ENCODE data around the gene UCP3. TPM values are rescaled to one million over a fixed set of nuclear protein-coding genes. Genes with fewer than 3 reads are reported as not detected.

UCP3 gene
- total RNA-seq, 1 donor from 2014 or later, result 2.7 TPM

GRCh38 chr11:73996161-73996747 lies 12.6 kb downstream of the UCP3 start:
- TF ChIP-seq, protein P1, sequence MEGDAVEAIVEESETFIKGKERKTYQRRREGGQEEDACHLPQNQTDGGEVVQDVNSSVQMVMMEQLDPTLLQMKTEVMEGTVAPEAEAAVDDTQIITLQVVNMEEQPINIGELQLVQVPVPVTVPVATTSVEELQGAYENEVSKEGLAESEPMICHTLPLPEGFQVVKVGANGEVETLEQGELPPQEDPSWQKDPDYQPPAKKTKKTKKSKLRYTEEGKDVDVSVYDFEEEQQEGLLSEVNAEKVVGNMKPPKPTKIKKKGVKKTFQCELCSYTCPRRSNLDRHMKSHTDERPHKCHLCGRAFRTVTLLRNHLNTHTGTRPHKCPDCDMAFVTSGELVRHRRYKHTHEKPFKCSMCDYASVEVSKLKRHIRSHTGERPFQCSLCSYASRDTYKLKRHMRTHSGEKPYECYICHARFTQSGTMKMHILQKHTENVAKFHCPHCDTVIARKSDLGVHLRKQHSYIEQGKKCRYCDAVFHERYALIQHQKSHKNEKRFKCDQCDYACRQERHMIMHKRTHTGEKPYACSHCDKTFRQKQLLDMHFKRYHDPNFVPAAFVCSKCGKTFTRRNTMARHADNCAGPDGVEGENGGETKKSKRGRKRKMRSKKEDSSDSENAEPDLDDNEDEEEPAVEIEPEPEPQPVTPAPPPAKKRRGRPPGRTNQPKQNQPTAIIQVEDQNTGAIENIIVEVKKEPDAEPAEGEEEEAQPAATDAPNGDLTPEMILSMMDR (IDR thresholded peaks at IDR 0.05; ENCODE audit: borderline replicate concordance), result no peak
- no peak for DNase-seq
- Histone ChIP-seq H3K4me1 (no peaks in the 10 kb centered on the region), H3K4me3 (no peak overlapping the region), H3K27ac (replicated peaks) (no peak overlapping the region), H3K36me3 (peaks cover 9% of the 10 kb centered on the region), H3K27me3 (ENCODE audit: low read depth) (no peaks in the 10 kb centered on the region), H3K9me3 (replicated peaks) (no peaks in the 10 kb centered on the region)
- intact Hi-C loops (cut with micrococcal nuclease), result no loop called here

DNA sequence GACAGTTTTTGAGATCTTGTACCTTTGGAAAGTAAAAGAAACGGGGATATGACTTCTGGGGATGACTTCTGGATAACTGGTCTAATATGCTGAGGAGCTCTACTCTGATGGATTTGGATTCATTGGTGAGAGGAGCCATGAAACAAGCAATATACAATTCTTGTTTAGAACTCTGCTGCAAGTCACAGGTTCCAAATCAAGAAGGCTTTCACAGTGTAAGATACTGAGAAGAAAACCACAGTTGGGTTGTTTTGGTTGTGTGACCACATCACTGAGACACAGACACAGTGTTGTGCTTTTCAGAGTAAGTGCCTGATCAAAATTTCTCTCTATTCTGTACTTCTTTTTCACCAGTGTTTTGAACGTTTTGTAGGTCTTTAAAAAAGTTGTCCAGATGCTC lies 13.2 kb downstream of the UCP3 start:
- H3K27ac ChIP-seq (replicated peaks), result no peak overlapping the region
- no peak for DNase-seq
- no peaks in the 10 kb centered on the region for H3K27me3 ChIP-seq (ENCODE audit: low read depth)
- no peaks in the 10 kb centered on the region for H3K4me1 ChIP-seq
- no peak overlapping the region for H3K4me3 ChIP-seq
- peaks cover 3% of the 10 kb centered on the region for H3K36me3 ChIP-seq
- intact Hi-C loops (cut with micrococcal nuclease), result no loop called here
- no peaks in the 10 kb centered on the region for H3K9me3 ChIP-seq (replicated peaks)
- TF ChIP-seq, protein P1 (IDR thresholded peaks at IDR 0.05; ENCODE audit: borderline replicate concordance), result no peak

GRCh38 chr11:73995247-73995646 lies 13.6 kb downstream of the UCP3 start:
- Histone ChIP-seq H3K36me3 (no peaks in the 10 kb centered on the region), H3K27me3 (ENCODE audit: low read depth) (no peaks in the 10 kb centered on the region), H3K4me1 (no peaks in the 10 kb centered on the region), H3K4me3 (no peak overlapping the region), H3K9me3 (replicated peaks) (no peaks in the 10 kb centered on the region), H3K27ac (replicated peaks) (no peak overlapping the region)
- DNase-seq, result no peak
- TF ChIP-seq, protein P1 (IDR thresholded peaks at IDR 0.05; ENCODE audit: borderline replicate concordance), result no peak
- intact Hi-C loops (cut with micrococcal nuclease), result no loop called here

- TF ChIP-seq, protein P1 (IDR thresholded peaks at IDR 0.05; ENCODE audit: borderline replicate concordance), result no peak
These were observed 17.3 kb downstream of the UCP3 start for GRCh38 chr11:73991471-73992006.

GRCh38 chr11:73990730-73991129 lies 18.2 kb downstream of the UCP3 start:
- H3K36me3 ChIP-seq, result no peaks in the 10 kb centered on the region
- H3K4me3 ChIP-seq, result no peak overlapping the region
- no peaks in the 10 kb centered on the region for H3K27me3 ChIP-seq (ENCODE audit: low read depth)
- TF ChIP-seq, protein P1 (IDR thresholded peaks at IDR 0.05; ENCODE audit: borderline replicate concordance), result no peak
- H3K27ac ChIP-seq (replicated peaks), result no peak overlapping the region
- H3K9me3 ChIP-seq (replicated peaks), result no peaks in the 10 kb centered on the region
- DNase-seq, result no peak
- H3K4me1 ChIP-seq, result no peaks in the 10 kb centered on the region
- intact Hi-C loops (cut with micrococcal nuclease), result no loop called here

More at GRCh38 chr11:73991471-73992006, 17.3 kb downstream of the UCP3 start:
- Histone ChIP-seq H3K27ac (replicated peaks) (no peak overlapping the region), H3K9me3 (replicated peaks) (no peaks in the 10 kb centered on the region), H3K4me1 (no peaks in the 10 kb centered on the region), H3K27me3 (ENCODE audit: low read depth) (no peaks in the 10 kb centered on the region), H3K36me3 (no peaks in the 10 kb centered on the region), H3K4me3 (no peak overlapping the region)
- intact Hi-C loops (cut with micrococcal nuclease), result no loop called here
- no peak for DNase-seq
